Hepatic stellate cell (primary cell): ENCODE measurements around the gene ACTRT2.

Source experiments
- DNase-seq: peaks from one replicate; pipeline ENCODE4 v3.0.0; 2011; ENCODE audit warnings: low spot score

Gene ACTRT2

GRCh38 chr1:2983706-2984398 lies 37.4 kb upstream of the ACTRT2 start:
- no peak for DNase-seq

- no peak for DNase-seq
Measured at GRCh38 chr1:2984399-2985061, 36.7 kb upstream of the ACTRT2 start.

- no peak for DNase-seq
Measured at GRCh38 chr1:2985067-2985561, 36.2 kb upstream of the ACTRT2 start.

GRCh38 chr1:2985694-2986548 lies 35.3 kb upstream of the ACTRT2 start:
- no peak for DNase-seq

- no peak for DNase-seq
Measured at GRCh38 chr1:2986549-2987305, 34.5 kb upstream of the ACTRT2 start.

GRCh38 chr1:2987773-2988172 lies 33.5 kb upstream of the ACTRT2 start:
- no peak for DNase-seq

- DNase-seq = no peak
Measured at GRCh38 chr1:2988256-2988655, 33.0 kb upstream of the ACTRT2 start.

- no peak for DNase-seq
Measured at GRCh38 chr1:2989185-2989584, 32.1 kb upstream of the ACTRT2 start.

- DNase-seq = no peak
Measured at GRCh38 chr1:2989976-2990375, 31.3 kb upstream of the ACTRT2 start.

GRCh38 chr1:2990376-2991115 lies 30.7 kb upstream of the ACTRT2 start:
- no peak for DNase-seq

- DNase-seq = no peak
Measured at GRCh38 chr1:2991753-2992495, 29.3 kb upstream of the ACTRT2 start.

- DNase-seq = no peak
Measured at GRCh38 chr1:2998503-2999100, 22.7 kb upstream of the ACTRT2 start.

- DNase-seq = no peak
Measured at GRCh38 chr1:2999138-2999537, 22.1 kb upstream of the ACTRT2 start.

GRCh38 chr1:2999571-2999970 lies 21.7 kb upstream of the ACTRT2 start:
- no peak for DNase-seq

- DNase-seq = no peak
Measured at GRCh38 chr1:3000214-3000613, 21.1 kb upstream of the ACTRT2 start.

- DNase-seq = no peak
Measured at GRCh38 chr1:3000671-3001470, 20.4 kb upstream of the ACTRT2 start.

- DNase-seq = no peak
Measured at GRCh38 chr1:3001471-3002348, 19.6 kb upstream of the ACTRT2 start.

- no peak for DNase-seq
Measured at GRCh38 chr1:3002349-3003038, 18.8 kb upstream of the ACTRT2 start.
